Vagina (tissue), 2 donors: ENCODE data around the gene DEGS1. TPM values are rescaled to one million over a fixed set of nuclear protein-coding genes. Genes with fewer than 3 reads are reported as not detected.

Experiments
- DNase-seq, 2 donors: peaks; one replicate each; pipeline ENCODE4 v3.0.0-alpha.2; 2017; ENCODE audit errors: extremely low spot score in 2 of 2
- H3K27ac ChIP-seq: fragments of 200-600 bp; sonication (generic); one replicate; pipeline ENCODE4 v1.5.1; 2019
- H3K27me3 ChIP-seq: fragments of 200-600 bp; sonication (generic); one replicate; pipeline ENCODE4 v1.5.1; 2019
- H3K36me3 ChIP-seq, 2 donors: fragments of 200-600 bp; sonication (generic); one replicate each; pipeline ENCODE4 v1.5.1; 2017 to 2019
- H3K4me1 ChIP-seq: fragments of 200-600 bp; sonication (generic); one replicate; pipeline ENCODE4 v1.5.1; 2019
- H3K4me3 ChIP-seq, 2 donors: fragments of 200-600 bp; sonication (generic); 1 replicate in 1 of 2; 2 replicates in 1 of 2; pipeline ENCODE4 v1.5.1; 2016 to 2019
- H3K9me3 ChIP-seq: fragments of 200-600 bp; sonication (generic); one replicate; pipeline ENCODE4 v1.5.1; 2019
- CTCF ChIP-seq, 3 experiments: fragments of 450-650 bp in 2 of 3; fragments of 200-600 bp in 1 of 3; sonication (generic) in 1 of 3; IDR thresholded peaks; one replicate each; pipeline ENCODE4 v1.5.1; 2017 to 2019; ENCODE audit warnings: antibody characterized with exemption in 3 of 3, mild to moderate bottlenecking in 2 of 3, moderate library complexity in 2 of 3
- POLR2A ChIP-seq, 2 donors: fragments of 450-650 bp; IDR thresholded peaks; one replicate each; pipeline ENCODE4 v1.6.1; 2017; ENCODE audit warnings: antibody characterized with exemption in 2 of 2, mild to moderate bottlenecking in 2 of 2, moderate library complexity in 2 of 2
- POLR2AphosphoS5 ChIP-seq, 2 donors: sonication (generic); formaldehyde crosslinking; IDR thresholded peaks; one replicate each; pipeline ENCODE4 v1.9.0; 2017; ENCODE audit warnings: antibody characterized with exemption in 2 of 2, mild to moderate bottlenecking in 2 of 2, low read depth in 1 of 2; ENCODE audit not compliant: insufficient read depth in 1 of 2
- intact Hi-C: fragments of 100-400 bp; cut with DNase I; formaldehyde crosslinking; loops from one replicate; pipeline ENCODE4 v1.15.1; 2023
- total RNA-seq: library from RNA; depleted of rRNA; stranded (reverse); fragments of >200 nt; gene quantifications from one replicate; pipeline ENCODE4 v1.2.3, GENCODE V29; 2016

DEGS1 gene
- total RNA-seq, 1 donor from 2014 or later, result 130 TPM

GRCh38 chr1:224170748-224171478 lies 12.1 kb upstream of the DEGS1 start:
- no peak overlapping the region for H3K27ac ChIP-seq
- H3K9me3 ChIP-seq, result no peaks in the 10 kb centered on the region
- no peaks in the 10 kb centered on the region for H3K36me3 ChIP-seq
- peak in 1 of 2 donors; percentile 28 for TF ChIP-seq POLR2AphosphoS5 (IDR thresholded peaks at IDR 0.05; ENCODE audit: insufficient read depth in 1 of 2, low read depth in 1 of 2)
- TF ChIP-seq POLR2A (IDR thresholded peaks at IDR 0.05), result no peak
- peak in 1 of 3 experiments; percentile 21 for TF ChIP-seq CTCF (IDR thresholded peaks at IDR 0.05)
- no peaks in the 10 kb centered on the region for H3K27me3 ChIP-seq
- peaks cover 29% of the 10 kb centered on the region for H3K4me1 ChIP-seq
- DNase-seq, result no peak
- intact Hi-C loops, result no loop called here
- no peak overlapping the region for H3K4me3 ChIP-seq

GRCh38 chr1:224172229-224172628 lies 10.8 kb upstream of the DEGS1 start:
- peaks cover 30% of the 10 kb centered on the region for H3K4me1 ChIP-seq
- DNase-seq, result no peak
- no peaks in the 10 kb centered on the region for H3K36me3 ChIP-seq
- H3K9me3 ChIP-seq, result no peaks in the 10 kb centered on the region
- no peak for TF ChIP-seq POLR2AphosphoS5 (IDR thresholded peaks at IDR 0.05; ENCODE audit: insufficient read depth in 1 of 2, low read depth in 1 of 2)
- no peaks in the 10 kb centered on the region for H3K27me3 ChIP-seq
- H3K27ac ChIP-seq, result no peak overlapping the region
- intact Hi-C loops, result no loop called here
- H3K4me3 ChIP-seq, result no peak overlapping the region

- Histone ChIP-seq H3K27me3 (no peaks in the 10 kb centered on the region), H3K4me3 (no peak overlapping the region), H3K9me3 (no peaks in the 10 kb centered on the region), H3K36me3 (no peaks in the 10 kb centered on the region), H3K27ac (no peak overlapping the region), H3K4me1 (peaks cover 30% of the 10 kb centered on the region)
- intact Hi-C loops, result no loop called here
- TF ChIP-seq POLR2A (IDR thresholded peaks at IDR 0.05), result no peak
- peak in 1 of 2 donors; percentile 58 for TF ChIP-seq POLR2AphosphoS5 (IDR thresholded peaks at IDR 0.05; ENCODE audit: insufficient read depth in 1 of 2, low read depth in 1 of 2)
- DNase-seq, result no peak
These were observed 9.5 kb upstream of the DEGS1 start for GRCh38 chr1:224173523-224173922.

- DNase-seq, result no peak
- H3K9me3 ChIP-seq, result no peaks in the 10 kb centered on the region
- no peaks in the 10 kb centered on the region for H3K36me3 ChIP-seq
- intact Hi-C loops, result no loop called here
- TF ChIP-seq POLR2A (IDR thresholded peaks at IDR 0.05) (no peak), POLR2AphosphoS5 (IDR thresholded peaks at IDR 0.05; ENCODE audit: insufficient read depth in 1 of 2, low read depth in 1 of 2) (no peak), CTCF (IDR thresholded peaks at IDR 0.05) (no peak)
- H3K27me3 ChIP-seq, result no peaks in the 10 kb centered on the region
- peaks cover 12% of the 10 kb centered on the region for H3K4me1 ChIP-seq
- peak overlapping the region in 1 of 2 donors; percentile 8 for H3K4me3 ChIP-seq
- H3K27ac ChIP-seq, result no peak overlapping the region
These were observed 7.4 kb upstream of the DEGS1 start for GRCh38 chr1:224175617-224176016.

- Histone ChIP-seq H3K4me3 (no peak overlapping the region), H3K36me3 (no peaks in the 10 kb centered on the region), H3K4me1 (peaks cover 12% of the 10 kb centered on the region), H3K27ac (no peak overlapping the region), H3K27me3 (no peaks in the 10 kb centered on the region), H3K9me3 (no peaks in the 10 kb centered on the region)
- intact Hi-C loops, result no loop called here
- no peak for DNase-seq
- no peak for TF ChIP-seq POLR2A (IDR thresholded peaks at IDR 0.05)
These were observed 5.6 kb upstream of the DEGS1 start for GRCh38 chr1:224177356-224177999.

- H3K9me3 ChIP-seq, result no peaks in the 10 kb centered on the region
- no peak for DNase-seq
- intact Hi-C loops, result no loop called here
- H3K27ac ChIP-seq, result no peak overlapping the region
- no peaks in the 10 kb centered on the region for H3K36me3 ChIP-seq
- no peak for TF ChIP-seq POLR2A (IDR thresholded peaks at IDR 0.05)
- no peak for TF ChIP-seq CTCF (IDR thresholded peaks at IDR 0.05)
- peak in 1 of 2 donors; percentile 58 for TF ChIP-seq POLR2AphosphoS5 (IDR thresholded peaks at IDR 0.05; ENCODE audit: insufficient read depth in 1 of 2, low read depth in 1 of 2)
- no peak overlapping the region for H3K4me3 ChIP-seq
- peaks cover 12% of the 10 kb centered on the region for H3K4me1 ChIP-seq
- no peaks in the 10 kb centered on the region for H3K27me3 ChIP-seq
These were observed 4.1 kb upstream of the DEGS1 start for GRCh38 chr1:224178894-224179293.
